HG03378 (cell line): ENCODE results near the gene C2CD3.

ENCODE experiments used
- ATAC-seq: cut with Tn5 transposase; IDR thresholded peaks from one replicate; pipeline ENCODE4 v1.9.1; 2021; ENCODE audit warnings: mild to moderate bottlenecking, moderate library complexity; ENCODE audit not compliant: unreplicated experiment

Gene C2CD3

GRCh38 chr11:74021998-74022397 lies 148.8 kb downstream of the C2CD3 start:
- ATAC-seq = no peak

- peak; percentile 73 for ATAC-seq
Observed at GRCh38 chr11:74020539-74020938, 150.3 kb downstream of the C2CD3 start.

DNA sequence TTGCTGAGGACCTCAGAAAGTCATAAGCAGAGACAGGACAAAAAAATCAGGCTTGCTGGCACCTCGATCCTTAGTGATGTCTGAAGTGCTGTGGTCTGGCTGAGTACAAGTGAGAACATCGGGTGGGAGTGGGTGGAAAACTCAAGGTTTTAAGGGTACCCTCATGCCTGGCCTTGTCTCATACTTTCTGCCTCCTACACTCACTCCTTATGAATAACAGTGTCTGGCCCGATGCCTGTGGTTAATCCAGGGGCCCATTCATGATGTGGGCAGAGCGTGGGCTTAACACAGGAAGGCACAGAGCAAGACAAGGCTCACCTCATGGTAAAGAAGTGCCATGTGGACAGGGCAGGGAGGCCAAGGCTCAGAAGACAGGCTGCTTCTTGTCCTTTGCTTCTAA lies 150.9 kb downstream of the C2CD3 start:
- ATAC-seq = no peak

GRCh38 chr11:74019104-74019738 lies 151.6 kb downstream of the C2CD3 start:
- no peak for ATAC-seq

- no peak for ATAC-seq
Observed at GRCh38 chr11:74018331-74019005, 152.3 kb downstream of the C2CD3 start.

- no peak for ATAC-seq
Observed at GRCh38 chr11:74017631-74018030, 153.2 kb downstream of the C2CD3 start.

- ATAC-seq = no peak
Observed at GRCh38 chr11:74015919-74016684, 154.7 kb downstream of the C2CD3 start.

GRCh38 chr11:74014880-74015279 lies 155.9 kb downstream of the C2CD3 start:
- no peak for ATAC-seq

DNA sequence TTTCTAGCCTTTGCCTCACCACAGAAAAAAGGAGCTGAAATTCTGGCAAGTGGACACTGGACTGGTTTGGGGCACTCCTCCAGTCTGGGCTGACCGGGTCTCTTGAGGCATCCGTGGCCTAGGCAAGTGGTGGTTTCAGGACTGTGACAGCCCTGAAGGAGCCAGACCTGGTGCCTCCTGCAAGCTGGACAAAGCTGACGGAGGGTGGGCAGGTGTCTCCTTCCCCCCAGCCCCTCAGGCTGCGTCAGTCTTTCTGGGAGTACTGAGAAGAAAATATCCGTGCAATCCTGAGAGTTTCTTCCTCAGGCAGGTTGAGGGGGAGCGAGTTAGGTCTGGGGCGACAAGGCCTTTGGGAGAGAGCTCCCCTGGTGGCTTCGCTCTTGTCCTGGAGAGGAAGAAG lies 157.7 kb downstream of the C2CD3 start:
- ATAC-seq = no peak

- no peak for ATAC-seq
Observed at GRCh38 chr11:74012074-74012809, 158.6 kb downstream of the C2CD3 start.

GRCh38 chr11:74011360-74012073 lies 159.3 kb downstream of the C2CD3 start:
- ATAC-seq = peak; percentile 88

DNA sequence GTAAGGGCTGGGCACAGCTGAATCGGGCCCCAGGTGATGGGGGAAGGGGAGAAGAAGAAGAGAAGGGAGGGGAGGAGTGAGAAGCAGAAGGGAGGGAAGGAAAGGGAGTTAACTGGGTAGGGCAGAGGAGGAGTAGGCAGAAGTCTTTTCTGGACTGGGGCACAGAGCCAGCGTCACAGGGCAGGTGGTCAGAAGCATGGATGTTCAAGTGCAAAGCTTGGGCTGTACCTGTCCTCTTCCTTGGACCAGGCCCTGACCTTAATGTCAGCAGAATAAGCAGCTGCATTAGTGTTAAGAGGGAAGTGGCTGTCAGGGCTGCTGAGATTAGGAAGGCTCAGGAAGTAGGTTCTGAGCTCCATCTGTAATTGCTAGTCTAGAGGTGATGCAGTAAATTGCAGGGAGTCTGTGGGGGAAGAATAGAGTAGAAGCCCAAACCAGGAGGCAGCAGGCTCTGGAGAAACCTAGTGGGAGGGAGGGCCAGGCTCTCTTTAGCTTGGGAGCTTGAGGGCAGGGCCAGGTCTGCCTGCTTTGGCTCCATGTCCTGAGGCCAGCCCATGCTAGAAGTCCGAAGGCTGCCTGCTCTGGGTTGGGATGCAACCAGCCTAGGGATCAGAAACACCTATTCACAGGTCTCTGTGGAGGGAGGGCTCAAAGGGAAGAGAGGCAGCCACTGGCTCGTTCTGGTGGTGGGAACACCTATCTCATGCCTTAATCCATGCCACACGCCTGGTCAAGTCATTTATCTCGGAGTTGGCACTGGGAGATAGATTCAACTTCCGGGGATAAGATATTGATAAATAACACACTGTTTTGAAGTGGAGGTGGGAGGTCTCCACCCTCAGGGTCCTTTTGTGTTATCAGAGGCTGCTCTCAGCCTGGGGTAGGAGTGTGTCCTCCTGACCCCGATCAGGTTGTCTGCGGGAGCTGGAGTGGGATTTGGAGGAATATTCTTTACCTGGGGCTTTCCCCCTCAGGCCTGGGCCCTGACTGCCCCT lies 160.2 kb downstream of the C2CD3 start:
- no peak for ATAC-seq

- no peak for ATAC-seq
Observed at GRCh38 chr11:74009675-74010305, 161.0 kb downstream of the C2CD3 start.

DNA sequence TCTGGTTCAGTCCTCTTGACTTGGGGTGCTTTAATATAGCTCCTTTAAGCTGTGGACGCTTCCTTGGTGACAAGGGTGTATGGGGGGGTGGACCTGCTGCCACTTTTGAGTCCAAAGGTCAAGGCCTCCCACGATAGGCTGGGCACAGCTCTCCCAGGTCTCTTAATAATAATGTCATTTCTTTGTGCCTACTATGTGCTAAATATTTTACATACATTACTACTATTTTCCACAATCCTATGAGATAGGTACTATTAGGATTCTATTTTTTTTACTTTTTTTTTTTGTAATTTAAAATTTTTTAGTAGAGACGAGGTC lies 161.6 kb downstream of the C2CD3 start:
- ATAC-seq = no peak

DNA sequence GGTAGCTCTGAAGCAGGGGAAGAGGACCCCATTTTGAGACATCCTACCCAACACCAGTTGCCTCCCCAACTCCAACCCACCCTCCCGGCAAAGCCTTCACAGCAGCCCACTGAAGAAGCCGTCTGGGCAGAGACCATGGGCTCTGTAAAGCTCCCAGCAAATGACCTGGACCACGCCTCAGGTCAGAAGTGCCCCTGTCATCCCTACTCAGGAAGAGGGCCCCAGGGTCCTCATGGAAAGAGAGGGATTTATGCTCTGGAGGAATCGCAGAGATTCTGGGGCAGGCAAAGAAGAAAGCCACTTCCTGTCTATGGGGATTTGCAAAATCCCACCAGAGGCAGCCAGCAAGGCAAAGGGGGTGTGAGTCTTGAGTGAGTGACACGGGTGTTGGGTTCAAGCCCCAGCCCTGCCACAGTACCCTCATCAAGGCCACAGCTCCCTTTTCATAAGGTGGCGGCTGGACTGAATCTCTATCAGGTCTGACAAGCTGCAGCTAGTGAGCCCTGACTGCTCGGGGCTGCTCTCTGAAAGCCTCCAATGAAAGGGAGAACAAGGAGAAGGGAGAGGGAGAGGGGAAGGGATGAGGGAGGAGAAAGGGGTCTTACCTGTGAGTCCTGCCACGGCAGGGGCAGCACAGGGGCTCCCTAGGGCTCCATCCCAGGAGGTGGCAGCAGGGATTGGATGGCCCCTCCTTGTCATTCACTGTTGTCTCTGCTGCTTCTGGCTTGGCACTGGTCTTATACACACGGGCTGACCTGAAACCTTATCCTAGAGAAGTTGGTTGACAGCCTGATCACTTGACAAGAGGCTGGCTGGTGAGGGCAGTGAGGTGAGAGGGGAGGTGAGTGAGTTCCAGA lies 162.2 kb downstream of the C2CD3 start, which contains the start of gene UCP3:
Gene UCP3 (minus strand): TSS at position 713 of the 857 bp plus-strand sequence. CDS start 2,043 bp downstream, outside the sequence.
- ATAC-seq = no peak

- no peak for ATAC-seq
Observed at GRCh38 chr11:74007691-74008372, 163.0 kb downstream of the C2CD3 start.

- ATAC-seq = no peak
Observed at GRCh38 chr11:74006743-74007304, 164.0 kb downstream of the C2CD3 start.
